ENCODE data around the gene MEN1. TPM values are rescaled to one million over a fixed set of nuclear protein-coding genes. Genes with fewer than 3 reads are reported as not detected.

Gene MEN1
- total and polyA plus RNA-seq, 2 experiments from 2014 or later, result 13.2 to 24.6 TPM

- Histone ChIP-seq H3K27ac (no peak overlapping the region), H3K4me2 (ENCODE audit: unreplicated experiment) (no peak overlapping the region)
These were observed 46.2 kb downstream of the MEN1 start for GRCh38 chr11:64764040-64764611.

GRCh38 chr11:64763526-64764039 lies 46.8 kb downstream of the MEN1 start:
- no peaks in the 10 kb centered on the region for H3K9me2 ChIP-seq (ENCODE audit: insufficient read depth)

More at GRCh38 chr11:64764040-64764611, 46.2 kb downstream of the MEN1 start:
- Histone ChIP-seq H3K79me2 (ENCODE audit: insufficient read depth) (peaks cover 24% of the 10 kb centered on the region), H3K27me3 (replicated peaks; ENCODE audit: insufficient read depth) (no peaks in the 10 kb centered on the region), H3K9ac (no peak overlapping the region), H3K9me3 (ENCODE audit: low read depth) (no peaks in the 10 kb centered on the region), H4K20me1 (ENCODE audit: insufficient read depth) (no peaks in the 10 kb centered on the region), H3K4me1 (ENCODE audit: insufficient read depth) (peaks cover 10% of the 10 kb centered on the region; the same call in 1 of the 2 replicates), H3K9me2 (ENCODE audit: insufficient read depth) (no peaks in the 10 kb centered on the region), H3F3A (ENCODE audit: insufficient read depth) (peaks cover 56% of the 10 kb centered on the region), H3K4me3 (no peak overlapping the region), H2AFZ (no peak overlapping the region), H3K36me3 (ENCODE audit: low read depth) (peaks cover 47% of the 10 kb centered on the region)
- TF ChIP-seq EZH2 (IDR thresholded peaks at IDR 0.05; ENCODE audit: insufficient read depth, poor library complexity, severe bottlenecking) (no peak), EZH2phosphoT487 (IDR thresholded peaks at IDR 0.05; ENCODE audit: insufficient read depth, low read depth) (no peak)
- in situ Hi-C loops (cut with MboI), result no loop called here
- DNase-seq, result no peak
- 86% methylated on average over 11 of the region's 11 CpGs for WGBS, 2 experiments (ENCODE audit: low coverage in 1 of 2, low lambda C conversion rate in 2 of 2, missing lambda C conversion rate in 2 of 2)

GRCh38 chr11:64762674-64763525 lies 47.5 kb downstream of the MEN1 start:
- peaks cover 10% of the 10 kb centered on the region; the same call in 1 of the 2 replicates for H3K4me1 ChIP-seq (ENCODE audit: insufficient read depth)
- 59 to 63% methylated on average over 13 of the region's 13 CpGs for whole genome bisulfite sequencing, 2 experiments (ENCODE audit: low coverage in 1 of 2, low lambda C conversion rate in 2 of 2, missing lambda C conversion rate in 2 of 2)
- peaks cover 34% of the 10 kb centered on the region for H3K36me3 ChIP-seq (ENCODE audit: low read depth)
- no peak overlapping the region for H3K4me3 ChIP-seq
- H3K9me2 ChIP-seq (ENCODE audit: insufficient read depth), result no peaks in the 10 kb centered on the region
- H3K9me3 ChIP-seq (ENCODE audit: low read depth), result no peaks in the 10 kb centered on the region
- H3K27ac ChIP-seq, result no peak overlapping the region
- H2AFZ ChIP-seq, result no peak overlapping the region
- in situ Hi-C loops (cut with MboI), result no loop called here
- no peak for TF ChIP-seq EZH2phosphoT487 (IDR thresholded peaks at IDR 0.05; ENCODE audit: insufficient read depth, low read depth)
- no peak for TF ChIP-seq EZH2 (IDR thresholded peaks at IDR 0.05; ENCODE audit: insufficient read depth, poor library complexity, severe bottlenecking)
- peaks cover 16% of the 10 kb centered on the region for H3K79me2 ChIP-seq (ENCODE audit: insufficient read depth)
- H3K4me2 ChIP-seq (ENCODE audit: unreplicated experiment), result no peak overlapping the region
- H3F3A ChIP-seq (ENCODE audit: insufficient read depth), result peaks cover 44% of the 10 kb centered on the region
- no peaks in the 10 kb centered on the region for H3K27me3 ChIP-seq (replicated peaks; ENCODE audit: insufficient read depth)
- no peaks in the 10 kb centered on the region for H4K20me1 ChIP-seq (ENCODE audit: insufficient read depth)
- DNase-seq, result peak; percentile 58
- H3K9ac ChIP-seq, result no peak overlapping the region

More at GRCh38 chr11:64763526-64764039, 46.8 kb downstream of the MEN1 start:
- H3F3A ChIP-seq (ENCODE audit: insufficient read depth), result peaks cover 51% of the 10 kb centered on the region
- no peak overlapping the region for H3K4me2 ChIP-seq (ENCODE audit: unreplicated experiment)
- peaks cover 10% of the 10 kb centered on the region; the same call in 1 of the 2 replicates for H3K4me1 ChIP-seq (ENCODE audit: insufficient read depth)
- no peak for DNase-seq
- no peak overlapping the region for H3K27ac ChIP-seq
- peaks cover 19% of the 10 kb centered on the region for H3K79me2 ChIP-seq (ENCODE audit: insufficient read depth)
- no peak overlapping the region for H3K4me3 ChIP-seq
- H3K9me3 ChIP-seq (ENCODE audit: low read depth), result no peaks in the 10 kb centered on the region
- H4K20me1 ChIP-seq (ENCODE audit: insufficient read depth), result no peaks in the 10 kb centered on the region
- no peak for TF ChIP-seq EZH2 (IDR thresholded peaks at IDR 0.05; ENCODE audit: insufficient read depth, poor library complexity, severe bottlenecking)
- TF ChIP-seq EZH2phosphoT487 (IDR thresholded peaks at IDR 0.05; ENCODE audit: insufficient read depth, low read depth), result no peak
- H3K27me3 ChIP-seq (replicated peaks; ENCODE audit: insufficient read depth), result no peaks in the 10 kb centered on the region
- in situ Hi-C loops (cut with MboI), result no loop called here
- peaks cover 41% of the 10 kb centered on the region for H3K36me3 ChIP-seq (ENCODE audit: low read depth)
- H3K9ac ChIP-seq, result no peak overlapping the region
- WGBS, 2 experiments (ENCODE audit: low coverage in 1 of 2, low lambda C conversion rate in 2 of 2, missing lambda C conversion rate in 2 of 2), result 74 to 87% methylated on average over 6 of the region's 6 CpGs
- H2AFZ ChIP-seq, result no peak overlapping the region

- DNase-seq, result no peak
- no peak overlapping the region for H3K4me2 ChIP-seq (ENCODE audit: unreplicated experiment)
- no peak overlapping the region for H3K27ac ChIP-seq
- H3F3A ChIP-seq (ENCODE audit: insufficient read depth), result peaks cover 39% of the 10 kb centered on the region
- no peak overlapping the region for H3K9ac ChIP-seq
- no peaks in the 10 kb centered on the region for H3K9me3 ChIP-seq (ENCODE audit: low read depth)
- H3K79me2 ChIP-seq (ENCODE audit: insufficient read depth), result peaks cover 13% of the 10 kb centered on the region
- WGBS, 2 experiments (ENCODE audit: low coverage in 1 of 2, low lambda C conversion rate in 2 of 2, missing lambda C conversion rate in 2 of 2), result 52 to 58% methylated on average over 5 of the region's 5 CpGs
- H3K36me3 ChIP-seq (ENCODE audit: low read depth), result peaks cover 29% of the 10 kb centered on the region
- H3K27me3 ChIP-seq (replicated peaks; ENCODE audit: insufficient read depth), result no peaks in the 10 kb centered on the region
- in situ Hi-C loops (cut with MboI), result no loop called here
- H3K4me3 ChIP-seq, result no peak overlapping the region
- no peaks in the 10 kb centered on the region for H4K20me1 ChIP-seq (ENCODE audit: insufficient read depth)
- H3K9me2 ChIP-seq (ENCODE audit: insufficient read depth), result no peaks in the 10 kb centered on the region
- H3K4me1 ChIP-seq (ENCODE audit: insufficient read depth), result peaks cover 10% of the 10 kb centered on the region; the same call in 1 of the 2 replicates
- TF ChIP-seq EZH2 (IDR thresholded peaks at IDR 0.05; ENCODE audit: insufficient read depth, poor library complexity, severe bottlenecking) (no peak), EZH2phosphoT487 (IDR thresholded peaks at IDR 0.05; ENCODE audit: insufficient read depth, low read depth) (no peak)
- no peak overlapping the region for H2AFZ ChIP-seq
These were observed 48.1 kb downstream of the MEN1 start for GRCh38 chr11:64762277-64762673.
